Sigmoid colon (tissue), 4 donors: ENCODE measurements around the gene CCDC102A.

Experiments
- EP300 ChIP-seq, 4 donors: sonication (generic); formaldehyde crosslinking; IDR thresholded peaks; one replicate each; pipeline ENCODE4 v1.6.1; 2017; ENCODE audit warnings: antibody characterized with exemption in 4 of 4
- POLR2A ChIP-seq, 2 donors: fragments of 450-650 bp; IDR thresholded peaks; one replicate each; pipeline ENCODE4 v1.6.1; 2016; ENCODE audit warnings: antibody characterized with exemption in 2 of 2, mild to moderate bottlenecking in 2 of 2, moderate library complexity in 2 of 2
- POLR2AphosphoS5 ChIP-seq, 4 donors: sonication (generic); formaldehyde crosslinking; IDR thresholded peaks; one replicate each; pipeline ENCODE4 v1.6.1; 2017; ENCODE audit warnings: antibody characterized with exemption in 4 of 4
- TF ChIP-seq, protein P1 (sequence below), 4 experiments: fragments of 450-650 bp in 3 of 4; fragments of 200-600 bp in 1 of 4; IDR thresholded peaks; one replicate each; pipeline ENCODE4 v1.5.1; 2016 to 2019; ENCODE audit warnings: antibody characterized with exemption in 4 of 4, mild to moderate bottlenecking in 3 of 4, moderate library complexity in 2 of 4

DNA sequence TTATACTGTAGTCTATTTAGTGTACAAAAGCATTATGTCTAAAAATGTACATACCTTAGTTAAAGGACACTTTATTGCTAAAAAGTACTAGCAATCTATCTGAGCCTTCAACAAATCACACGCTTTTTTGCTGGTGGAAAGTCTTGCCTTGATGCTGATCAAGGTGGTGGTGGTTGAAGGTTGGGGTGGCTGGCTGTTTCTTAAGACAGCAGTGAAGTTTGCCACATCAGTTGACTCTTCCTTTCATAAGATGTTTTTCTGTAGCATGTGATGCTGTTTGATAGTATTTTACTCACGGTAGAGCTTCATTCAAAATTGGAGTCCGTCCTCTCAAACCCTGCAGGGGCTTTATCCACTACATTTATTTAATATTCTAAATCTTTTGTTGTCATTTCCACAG, 14.7 kb upstream of the CCDC102A start:
- TF ChIP-seq, protein P1, sequence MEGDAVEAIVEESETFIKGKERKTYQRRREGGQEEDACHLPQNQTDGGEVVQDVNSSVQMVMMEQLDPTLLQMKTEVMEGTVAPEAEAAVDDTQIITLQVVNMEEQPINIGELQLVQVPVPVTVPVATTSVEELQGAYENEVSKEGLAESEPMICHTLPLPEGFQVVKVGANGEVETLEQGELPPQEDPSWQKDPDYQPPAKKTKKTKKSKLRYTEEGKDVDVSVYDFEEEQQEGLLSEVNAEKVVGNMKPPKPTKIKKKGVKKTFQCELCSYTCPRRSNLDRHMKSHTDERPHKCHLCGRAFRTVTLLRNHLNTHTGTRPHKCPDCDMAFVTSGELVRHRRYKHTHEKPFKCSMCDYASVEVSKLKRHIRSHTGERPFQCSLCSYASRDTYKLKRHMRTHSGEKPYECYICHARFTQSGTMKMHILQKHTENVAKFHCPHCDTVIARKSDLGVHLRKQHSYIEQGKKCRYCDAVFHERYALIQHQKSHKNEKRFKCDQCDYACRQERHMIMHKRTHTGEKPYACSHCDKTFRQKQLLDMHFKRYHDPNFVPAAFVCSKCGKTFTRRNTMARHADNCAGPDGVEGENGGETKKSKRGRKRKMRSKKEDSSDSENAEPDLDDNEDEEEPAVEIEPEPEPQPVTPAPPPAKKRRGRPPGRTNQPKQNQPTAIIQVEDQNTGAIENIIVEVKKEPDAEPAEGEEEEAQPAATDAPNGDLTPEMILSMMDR (IDR thresholded peaks at IDR 0.05) = no peak
- TF ChIP-seq POLR2A (IDR thresholded peaks at IDR 0.05) (no peak), EP300 (IDR thresholded peaks at IDR 0.05) (no peak), POLR2AphosphoS5 (IDR thresholded peaks at IDR 0.05) (no peak)
